Measurements from ENCODE around the gene GRPEL1. TPM values are rescaled to one million over a fixed set of nuclear protein-coding genes. Genes with fewer than 3 reads are reported as not detected.
"Not testable (repeated sequence)": the region's sequence is repeated elsewhere in the genome, so short reads cannot be mapped to it uniquely, and the experiment has no call there.

The GRPEL1 gene
- total and polyA plus RNA-seq, 10 of the 15 experiments (the other 5 are each of a cell fraction or from before 2014, with no cell fraction given), result 30.8 to 119 (median 67.6) TPM

DNA sequence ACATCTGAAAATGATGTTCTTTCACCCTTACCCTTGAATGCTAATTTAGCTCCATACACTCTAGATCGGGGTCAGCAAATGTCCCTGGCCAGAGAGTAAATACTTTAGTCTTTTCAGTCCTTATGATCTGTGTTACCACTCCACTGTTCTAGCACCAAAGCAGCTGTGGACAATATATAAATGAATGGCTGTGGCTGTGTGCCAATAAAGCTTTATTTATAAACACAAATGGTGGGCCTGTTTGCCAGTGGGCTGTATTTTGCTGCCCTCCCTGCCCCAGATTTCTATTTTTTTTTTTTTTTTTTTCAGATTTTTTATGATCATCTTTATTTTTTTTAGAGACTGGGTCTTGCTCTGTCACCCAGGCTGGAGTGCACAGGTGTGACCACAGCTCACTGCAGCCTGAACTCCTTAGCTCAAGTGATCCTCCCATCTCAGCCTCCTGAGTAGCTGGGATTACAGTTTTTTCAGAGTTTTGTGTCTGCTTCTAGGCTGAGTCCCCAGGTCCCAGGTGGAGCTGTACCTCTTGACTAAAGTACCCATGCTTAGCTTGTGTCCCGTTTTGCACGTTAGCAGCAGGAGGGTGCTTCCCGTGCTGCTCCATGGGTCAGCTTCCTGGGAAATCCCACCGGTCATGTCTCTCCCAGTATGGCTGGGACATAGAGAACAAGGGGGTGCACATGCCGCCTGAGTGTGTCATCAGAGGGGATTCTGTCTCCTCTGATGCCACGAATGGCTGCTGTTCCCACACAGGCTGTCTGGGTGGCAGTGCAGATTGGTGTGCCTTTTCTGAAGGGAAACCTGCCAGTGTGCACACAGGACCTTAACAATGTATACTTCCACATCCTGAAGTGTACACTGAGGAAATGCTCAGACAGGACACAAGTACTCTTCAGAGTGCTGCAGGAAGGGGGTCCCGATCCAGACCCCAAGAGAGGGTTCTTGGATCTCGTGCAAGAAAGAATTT is 16.0 kb upstream of the GRPEL1 start:
- no peaks in the 10 kb centered on the region for H3K36me3 ChIP-seq (ENCODE audit: control insufficient read depth in 2 of 2, insufficient read depth in 2 of 2, low read length in 1 of 2)
- TF ChIP-seq, protein P1, sequence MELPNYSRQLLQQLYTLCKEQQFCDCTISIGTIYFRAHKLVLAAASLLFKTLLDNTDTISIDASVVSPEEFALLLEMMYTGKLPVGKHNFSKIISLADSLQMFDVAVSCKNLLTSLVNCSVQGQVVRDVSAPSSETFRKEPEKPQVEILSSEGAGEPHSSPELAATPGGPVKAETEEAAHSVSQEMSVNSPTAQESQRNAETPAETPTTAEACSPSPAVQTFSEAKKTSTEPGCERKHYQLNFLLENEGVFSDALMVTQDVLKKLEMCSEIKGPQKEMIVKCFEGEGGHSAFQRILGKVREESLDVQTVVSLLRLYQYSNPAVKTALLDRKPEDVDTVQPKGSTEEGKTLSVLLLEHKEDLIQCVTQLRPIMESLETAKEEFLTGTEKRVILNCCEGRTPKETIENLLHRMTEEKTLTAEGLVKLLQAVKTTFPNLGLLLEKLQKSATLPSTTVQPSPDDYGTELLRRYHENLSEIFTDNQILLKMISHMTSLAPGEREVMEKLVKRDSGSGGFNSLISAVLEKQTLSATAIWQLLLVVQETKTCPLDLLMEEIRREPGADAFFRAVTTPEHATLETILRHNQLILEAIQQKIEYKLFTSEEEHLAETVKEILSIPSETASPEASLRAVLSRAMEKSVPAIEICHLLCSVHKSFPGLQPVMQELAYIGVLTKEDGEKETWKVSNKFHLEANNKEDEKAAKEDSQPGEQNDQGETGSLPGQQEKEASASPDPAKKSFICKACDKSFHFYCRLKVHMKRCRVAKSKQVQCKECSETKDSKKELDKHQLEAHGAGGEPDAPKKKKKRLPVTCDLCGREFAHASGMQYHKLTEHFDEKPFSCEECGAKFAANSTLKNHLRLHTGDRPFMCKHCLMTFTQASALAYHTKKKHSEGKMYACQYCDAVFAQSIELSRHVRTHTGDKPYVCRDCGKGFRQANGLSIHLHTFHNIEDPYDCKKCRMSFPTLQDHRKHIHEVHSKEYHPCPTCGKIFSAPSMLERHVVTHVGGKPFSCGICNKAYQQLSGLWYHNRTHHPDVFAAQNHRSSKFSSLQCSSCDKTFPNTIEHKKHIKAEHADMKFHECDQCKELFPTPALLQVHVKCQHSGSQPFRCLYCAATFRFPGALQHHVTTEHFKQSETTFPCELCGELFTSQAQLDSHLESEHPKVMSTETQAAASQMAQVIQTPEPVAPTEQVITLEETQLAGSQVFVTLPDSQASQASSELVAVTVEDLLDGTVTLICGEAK (IDR thresholded peaks at IDR 0.05; ENCODE audit: borderline replicate concordance), result peak; percentile 64
- no peak for TF ChIP-seq SUPT20H (IDR thresholded peaks at IDR 0.05; ENCODE audit: borderline replicate concordance, control insufficient read depth, low read depth, low read length)
- no peaks in the 10 kb centered on the region for H3K79me2 ChIP-seq (ENCODE audit: control insufficient read depth, insufficient read depth, low read length)
- FAIRE-seq (no peak), ATAC-seq (peak; percentile 33; the same call in 1 of the 3 replicates), DNase-seq (ENCODE audit: low read depth, low spot score) (no peak)
- no peaks in the 10 kb centered on the region for H3K4me1 ChIP-seq (ENCODE audit: control insufficient read depth, insufficient read depth, low read length)
- ChIA-PET SMC1A (ENCODE audit: uncharacterized antibody, unreplicated experiment) (interaction anchor here (0.6 to 2.0 kb wide), 6 partner anchors 13 to 210 kb away, joined by 3 to 5 read pairs (median 4); no protein-coding TSS in a partner anchor), CTCF (interaction anchor here (0.6 to 3.4 kb wide), 15 partner anchors 11 to 536 kb away, joined by 3 to 24 read pairs (median 4); no protein-coding TSS in a partner anchor), RAD21 (ENCODE audit: unreplicated experiment) (interaction anchor here (0.6 to 1.4 kb wide), 6 partner anchors 13 to 211 kb away, joined by 3 to 5 read pairs (median 4); no protein-coding TSS in a partner anchor), POLR2A (no interaction called here)
- intact Hi-C loops (cut with micrococcal nuclease; ENCODE audit: unreplicated experiment) (no loop called here), in situ Hi-C loops (cut with MboI) (no loop called here)
- H3K9me3 ChIP-seq (replicated peaks; ENCODE audit: control insufficient read depth, insufficient read depth, low read length), result no peaks in the 10 kb centered on the region
- H3K4me3 ChIP-seq, result no peak overlapping the region
- 36% methylated on average over 9 of the region's 9 CpGs for WGBS (ENCODE audit: insufficient coverage, insufficient replicate concordance, low lambda C conversion rate, missing lambda C conversion rate)
- no peak overlapping the region for H2AFZ ChIP-seq (ENCODE audit: control insufficient read depth, low read depth, low read length)
- no peaks in the 10 kb centered on the region; the same call in 1 of the 2 replicates for H4K20me1 ChIP-seq (ENCODE audit: control insufficient read depth, insufficient read depth)
- H3K4me2 ChIP-seq (ENCODE audit: control insufficient read depth, insufficient read depth), result no peak overlapping the region
- no peak overlapping the region for H3K27ac ChIP-seq (ENCODE audit: control insufficient read depth, insufficient read depth)
- no peaks in the 10 kb centered on the region for H3K27me3 ChIP-seq (replicated peaks in 1 of 2; ENCODE audit: control insufficient read depth in 2 of 2, insufficient read depth in 2 of 2, low read length in 1 of 2)
- no peak overlapping the region for H3K9ac ChIP-seq (ENCODE audit: control insufficient read depth, insufficient read depth, low read length)
- BruUV-seq (replicated peaks), result no TSS peak

GRCh38 chr4:7079909-7080308 is 12.0 kb upstream of the GRPEL1 start:
- H3K79me2 ChIP-seq (ENCODE audit: control insufficient read depth, insufficient read depth, low read length), result not testable (repeated sequence)

GRCh38 chr4:7079483-7079882 is 11.6 kb upstream of the GRPEL1 start:
- H3K27me3 ChIP-seq (replicated peaks in 1 of 2; ENCODE audit: control insufficient read depth in 2 of 2, insufficient read depth in 2 of 2, low read length in 1 of 2); H3K27ac ChIP-seq (ENCODE audit: control insufficient read depth, insufficient read depth); H3K4me1 ChIP-seq (ENCODE audit: control insufficient read depth, insufficient read depth, low read length); DNase-seq (ENCODE audit: low read depth, low spot score); ATAC-seq; H3K79me2 ChIP-seq (ENCODE audit: control insufficient read depth, insufficient read depth, low read length); FAIRE-seq; H3K36me3 ChIP-seq (ENCODE audit: control insufficient read depth in 2 of 2, insufficient read depth in 2 of 2, low read length in 1 of 2); H3K9me3 ChIP-seq (replicated peaks; ENCODE audit: control insufficient read depth, insufficient read depth, low read length); H2AFZ ChIP-seq (ENCODE audit: control insufficient read depth, low read depth, low read length); H3K9ac ChIP-seq (ENCODE audit: control insufficient read depth, insufficient read depth, low read length); H4K20me1 ChIP-seq (ENCODE audit: control insufficient read depth, insufficient read depth); intact Hi-C loops (cut with micrococcal nuclease; ENCODE audit: unreplicated experiment); BruUV-seq (replicated peaks); RAD21 ChIA-PET (ENCODE audit: unreplicated experiment); H3K4me3 ChIP-seq; H3K4me2 ChIP-seq (ENCODE audit: control insufficient read depth, insufficient read depth); in situ Hi-C loops (cut with MboI): not testable (repeated sequence)
- SMC1A ChIA-PET (ENCODE audit: uncharacterized antibody, unreplicated experiment), result interaction anchor here (1.4 kb wide), 2 partner anchors 15 to 89 kb away, joined by 3 to 4 read pairs; no protein-coding TSS in a partner anchor
- CTCF ChIA-PET, result interaction anchor here (1.3 kb wide), 3 partner anchors 8 to 105 kb away, joined by 3 to 5 read pairs (median 4); no protein-coding TSS in a partner anchor
- POLR2A ChIA-PET, result interaction anchor here (0.6 kb wide), 1 partner anchor 34 kb away, joined by 6 read pairs; no protein-coding TSS in a partner anchor

More at GRCh38 chr4:7079909-7080308, 12.0 kb upstream of the GRPEL1 start:
- H3K9ac ChIP-seq (ENCODE audit: control insufficient read depth, insufficient read depth, low read length); BruUV-seq (replicated peaks); in situ Hi-C loops (cut with MboI); H3K36me3 ChIP-seq (ENCODE audit: control insufficient read depth in 2 of 2, insufficient read depth in 2 of 2, low read length in 1 of 2); FAIRE-seq; H3K4me3 ChIP-seq; ATAC-seq; RAD21 ChIA-PET (ENCODE audit: unreplicated experiment); H2AFZ ChIP-seq (ENCODE audit: control insufficient read depth, low read depth, low read length); H3K4me1 ChIP-seq (ENCODE audit: control insufficient read depth, insufficient read depth, low read length); H3K9me3 ChIP-seq (replicated peaks; ENCODE audit: control insufficient read depth, insufficient read depth, low read length); DNase-seq (ENCODE audit: low read depth, low spot score); H3K27me3 ChIP-seq (replicated peaks in 1 of 2; ENCODE audit: control insufficient read depth in 2 of 2, insufficient read depth in 2 of 2, low read length in 1 of 2); H4K20me1 ChIP-seq (ENCODE audit: control insufficient read depth, insufficient read depth); H3K27ac ChIP-seq (ENCODE audit: control insufficient read depth, insufficient read depth); intact Hi-C loops (cut with micrococcal nuclease; ENCODE audit: unreplicated experiment); H3K4me2 ChIP-seq (ENCODE audit: control insufficient read depth, insufficient read depth); POLR2A ChIA-PET: not testable (repeated sequence)
- CTCF ChIA-PET, result interaction anchor here (1.1 to 1.3 kb wide), 4 partner anchors 9 to 196 kb away, joined by 3 to 4 read pairs (median 3); no protein-coding TSS in a partner anchor
- SMC1A ChIA-PET (ENCODE audit: uncharacterized antibody, unreplicated experiment), result interaction anchor here (1.1 to 1.4 kb wide), 3 partner anchors 12 to 206 kb away, joined by 3 to 4 read pairs (median 3); no protein-coding TSS in a partner anchor
- WGBS (ENCODE audit: insufficient coverage, insufficient replicate concordance, low lambda C conversion rate, missing lambda C conversion rate), result 0% methylated on average over 2 of the region's 2 CpGs
